ENCODE results near the gene TMED1.

TMED1 gene

DNA sequence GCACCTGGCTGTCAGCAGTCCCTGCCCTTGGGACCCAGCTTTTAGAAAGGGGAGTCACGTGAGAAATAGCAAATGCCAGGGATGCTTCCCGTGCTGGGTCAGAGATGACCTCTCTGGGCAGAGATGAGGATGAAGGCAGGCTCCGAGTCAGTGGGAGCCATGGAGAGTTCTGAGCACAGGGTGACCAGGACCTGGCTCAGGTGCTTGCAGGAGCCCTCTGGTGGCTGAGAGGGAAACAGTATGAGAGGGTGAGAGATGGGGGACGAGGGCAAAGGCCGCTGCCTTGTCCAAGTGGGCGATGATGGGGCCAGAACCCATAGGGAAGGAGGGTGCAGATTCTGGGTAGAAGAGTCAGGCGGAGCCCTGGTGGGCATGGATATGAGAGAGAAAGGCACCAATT is 15.8 kb downstream of the TMED1 start:
- no peak overlapping the region for H2BK15ac ChIP-seq (ENCODE audit: low read depth, poor library complexity, severe bottlenecking)
- H3K18ac ChIP-seq (ENCODE audit: low read depth in 1 of 2, low read length in 2 of 2): no peak overlapping the region
- no peak overlapping the region for H2BK120ac ChIP-seq (ENCODE audit: low read depth, low read length)
- H3K4me2 ChIP-seq (ENCODE audit: low read length, poor library complexity, severe bottlenecking): no peak overlapping the region
- H3K4me1 ChIP-seq (ENCODE audit: control insufficient read depth, insufficient read depth, low read depth, low read length): peaks cover 15% of the 10 kb centered on the region
- H3K14ac ChIP-seq (ENCODE audit: low read length in 2 of 2): no peak overlapping the region
- peak overlapping the region; percentile 14 for H4K91ac ChIP-seq (ENCODE audit: low read length)
- 92% methylated on average over 7 of the region's 7 CpGs for WGBS
- H2AFZ ChIP-seq (ENCODE audit: low read depth, low read length): no peak overlapping the region
- no peaks in the 10 kb centered on the region for H3K9me3 ChIP-seq (ENCODE audit: control insufficient read depth, low read length)
- peaks cover 48 to 90% of the 10 kb centered on the region in 2 experiments for H3K36me3 ChIP-seq (ENCODE audit: control insufficient read depth in 1 of 2, insufficient read depth in 2 of 2, low read depth in 1 of 2, low read length in 2 of 2)
- no peak overlapping the region for H2BK12ac ChIP-seq (ENCODE audit: low read length in 2 of 2)
- no peak overlapping the region for H3K4ac ChIP-seq (ENCODE audit: low read depth in 1 of 2, low read length in 2 of 2)
- H3K9ac ChIP-seq (ENCODE audit: low read length): peak overlapping the region; percentile 38
- H2AK5ac ChIP-seq (ENCODE audit: low read length, severe bottlenecking): no peak overlapping the region
- DNase-seq: no peak
- no peak overlapping the region for H3K23ac ChIP-seq (ENCODE audit: low read length in 2 of 2)
- no peaks in the 10 kb centered on the region for H3K27me3 ChIP-seq (ENCODE audit: control insufficient read depth in 1 of 2, insufficient read depth in 1 of 2, low read length in 2 of 2)
- H4K8ac ChIP-seq (ENCODE audit: low read length): no peak overlapping the region
- H3K27ac ChIP-seq (ENCODE audit: low read length, poor library complexity, severe bottlenecking): no peak overlapping the region
- H3K79me1 ChIP-seq (replicated peaks; ENCODE audit: low read length, poor library complexity, severe bottlenecking): peaks cover 27% of the 10 kb centered on the region
- no peak overlapping the region for H3K4me3 ChIP-seq (ENCODE audit: insufficient read depth in 1 of 2, low read depth in 1 of 2, low read length in 2 of 2)
- H2BK5ac ChIP-seq (ENCODE audit: low read depth, low read length, poor library complexity, severe bottlenecking): no peak overlapping the region

DNA sequence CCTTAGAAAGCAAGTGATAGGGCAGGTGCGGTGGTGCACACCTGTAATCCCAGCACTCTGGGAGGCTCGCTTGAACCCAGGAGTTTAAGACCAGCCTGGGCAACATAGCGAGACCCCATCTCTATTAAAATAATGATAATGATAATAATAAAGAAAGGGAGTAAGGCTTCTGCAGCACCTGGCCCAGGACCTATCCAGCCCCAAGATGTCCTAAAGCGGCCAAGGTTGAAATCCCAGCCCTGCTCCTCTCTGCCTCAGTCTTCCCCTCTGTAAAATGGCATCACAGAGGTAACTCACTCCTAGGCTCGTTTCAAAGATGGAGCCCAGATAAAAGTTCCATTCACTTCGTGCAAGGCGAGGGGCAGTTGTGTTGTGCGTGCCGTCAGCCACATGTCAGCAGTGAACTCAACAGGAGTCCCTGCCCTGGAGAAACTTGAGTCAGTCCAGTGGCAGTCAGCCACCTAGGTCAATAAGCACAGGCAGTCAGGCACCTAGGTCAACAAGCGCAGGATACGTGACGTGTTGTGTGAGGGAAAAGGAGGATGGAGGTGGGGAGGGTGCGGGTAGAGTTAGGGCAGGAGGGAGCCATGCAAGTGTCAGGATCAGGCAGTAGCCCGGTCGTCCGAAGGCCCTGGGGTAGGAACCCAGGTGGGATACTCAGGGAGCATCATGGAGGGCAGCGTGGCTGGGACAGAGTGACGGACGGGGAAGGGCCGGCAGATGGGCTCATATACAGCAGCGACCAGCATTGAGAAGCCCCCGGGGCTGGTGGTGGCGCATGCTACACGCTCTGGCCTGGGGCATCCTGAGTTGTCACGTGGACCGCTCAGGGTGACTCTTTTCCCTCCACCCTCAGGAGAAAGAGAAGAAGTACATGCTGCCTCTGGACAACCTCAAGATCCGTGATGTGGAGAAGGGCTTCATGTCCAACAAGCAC is 16.6 kb downstream of the TMED1 start:
- Histone ChIP-seq H2AFZ (ENCODE audit: low read depth, low read length) (no peak overlapping the region), H2BK12ac (ENCODE audit: low read length in 2 of 2) (no peak overlapping the region), H4K8ac (ENCODE audit: low read length) (no peak overlapping the region), H3K4ac (ENCODE audit: low read depth in 1 of 2, low read length in 2 of 2) (no peak overlapping the region), H3K27me3 (ENCODE audit: control insufficient read depth in 1 of 2, insufficient read depth in 1 of 2, low read length in 2 of 2) (no peaks in the 10 kb centered on the region), H3K27ac (ENCODE audit: low read length, poor library complexity, severe bottlenecking) (no peak overlapping the region), H3K36me3 (ENCODE audit: control insufficient read depth in 1 of 2, insufficient read depth in 2 of 2, low read depth in 1 of 2, low read length in 2 of 2) (peaks cover 48 to 88% of the 10 kb centered on the region in 2 experiments), H3K4me2 (ENCODE audit: low read length, poor library complexity, severe bottlenecking) (no peak overlapping the region), H3K4me3 (ENCODE audit: insufficient read depth in 1 of 2, low read depth in 1 of 2, low read length in 2 of 2) (no peak overlapping the region), H3K79me1 (replicated peaks; ENCODE audit: low read length, poor library complexity, severe bottlenecking) (peaks cover 27% of the 10 kb centered on the region), H3K9ac (ENCODE audit: low read length) (peak overlapping the region; percentile 38), H3K23ac (ENCODE audit: low read length in 2 of 2) (no peak overlapping the region), H2BK15ac (ENCODE audit: low read depth, poor library complexity, severe bottlenecking) (no peak overlapping the region), H2BK5ac (ENCODE audit: low read depth, low read length, poor library complexity, severe bottlenecking) (no peak overlapping the region), H3K18ac (ENCODE audit: low read depth in 1 of 2, low read length in 2 of 2) (no peak overlapping the region), H2BK120ac (ENCODE audit: low read depth, low read length) (no peak overlapping the region), H3K4me1 (ENCODE audit: control insufficient read depth, insufficient read depth, low read depth, low read length) (peaks cover 15% of the 10 kb centered on the region), H3K14ac (ENCODE audit: low read length in 2 of 2) (no peak overlapping the region), H2AK5ac (ENCODE audit: low read length, severe bottlenecking) (no peak overlapping the region), H3K9me3 (ENCODE audit: control insufficient read depth, low read length) (no peaks in the 10 kb centered on the region), H4K91ac (ENCODE audit: low read length) (no peak overlapping the region)
- no peak for DNase-seq
- 97% methylated on average over 24 of the region's 27 CpGs for WGBS

DNA sequence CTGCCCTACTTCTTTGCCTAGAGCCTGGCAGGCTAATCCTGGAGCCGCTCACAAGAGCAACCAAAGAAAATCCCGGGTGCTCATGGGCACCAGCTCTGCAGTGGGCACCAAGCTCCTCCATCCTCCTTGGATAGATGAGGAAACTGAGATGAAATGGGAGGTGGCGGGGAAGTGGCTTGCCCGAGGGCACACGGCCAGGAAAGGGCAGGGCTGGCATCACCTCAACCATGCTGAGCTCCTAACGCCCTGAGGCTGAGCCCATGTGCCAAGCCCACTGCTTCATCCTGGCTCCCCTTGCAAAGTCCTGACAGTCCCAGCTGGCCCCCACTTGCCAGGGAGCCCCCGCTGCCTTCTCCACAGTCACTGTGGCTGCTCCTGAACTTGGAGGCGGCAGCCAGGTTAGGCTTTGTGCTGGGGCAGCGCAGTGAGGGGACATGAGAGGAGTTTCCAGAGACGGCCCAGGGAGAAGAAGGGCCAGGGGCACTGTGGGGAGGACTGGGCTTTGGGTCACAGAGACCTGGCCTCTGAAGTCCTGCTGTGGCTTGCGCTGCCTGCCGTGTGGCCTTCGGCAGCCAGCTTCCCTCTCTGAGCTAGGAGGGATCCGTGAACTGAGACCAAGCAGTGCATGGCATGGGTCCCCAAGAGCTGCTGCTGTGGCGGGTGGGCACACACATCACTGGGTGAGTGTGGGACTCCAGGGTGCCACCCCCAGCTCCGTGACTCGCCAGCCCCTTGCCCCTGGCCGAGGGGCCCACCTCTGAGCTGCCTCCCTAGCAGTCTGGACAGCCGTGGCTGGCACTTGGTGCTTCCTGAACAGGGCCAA is 17.5 kb downstream of the TMED1 start:
- Histone ChIP-seq H3K79me1 (replicated peaks; ENCODE audit: low read length, poor library complexity, severe bottlenecking) (peaks cover 30% of the 10 kb centered on the region), H3K14ac (ENCODE audit: low read length in 2 of 2) (no peak overlapping the region), H3K9ac (ENCODE audit: low read length) (peak overlapping the region; percentile 100), H3K4ac (ENCODE audit: low read depth in 1 of 2, low read length in 2 of 2) (no peak overlapping the region), H3K9me3 (ENCODE audit: control insufficient read depth, low read length) (no peaks in the 10 kb centered on the region), H3K23ac (ENCODE audit: low read length in 2 of 2) (no peak overlapping the region), H2BK12ac (ENCODE audit: low read length in 2 of 2) (no peak overlapping the region), H2AK5ac (ENCODE audit: low read length, severe bottlenecking) (no peak overlapping the region), H3K27ac (ENCODE audit: low read length, poor library complexity, severe bottlenecking) (no peak overlapping the region), H2BK15ac (ENCODE audit: low read depth, poor library complexity, severe bottlenecking) (peak overlapping the region; percentile 29), H3K4me1 (ENCODE audit: control insufficient read depth, insufficient read depth, low read depth, low read length) (peaks cover 15% of the 10 kb centered on the region), H4K8ac (ENCODE audit: low read length) (no peak overlapping the region), H4K91ac (ENCODE audit: low read length) (peak overlapping the region; percentile 56), H2BK120ac (ENCODE audit: low read depth, low read length) (no peak overlapping the region), H3K18ac (ENCODE audit: low read depth in 1 of 2, low read length in 2 of 2) (no peak overlapping the region), H2BK5ac (ENCODE audit: low read depth, low read length, poor library complexity, severe bottlenecking) (no peak overlapping the region), H3K27me3 (ENCODE audit: control insufficient read depth in 1 of 2, insufficient read depth in 1 of 2, low read length in 2 of 2) (no peaks in the 10 kb centered on the region), H3K36me3 (ENCODE audit: control insufficient read depth in 1 of 2, insufficient read depth in 2 of 2, low read depth in 1 of 2, low read length in 2 of 2) (peaks cover 48 to 80% of the 10 kb centered on the region in 2 experiments), H3K4me3 (ENCODE audit: insufficient read depth in 1 of 2, low read depth in 1 of 2, low read length in 2 of 2) (peak overlapping the region in 1 of 2 experiments; percentile 31), H3K4me2 (ENCODE audit: low read length, poor library complexity, severe bottlenecking) (no peak overlapping the region), H2AFZ (ENCODE audit: low read depth, low read length) (no peak overlapping the region)
- DNase-seq: no peak
- 97% methylated on average over 19 of the region's 19 CpGs for WGBS

All from mesenchymal stem cell (in vitro differentiated cells and primary cell).